Liver (tissue), 9 donors: ENCODE measurements around the gene NDUFV2. TPM values are rescaled to one million over a fixed set of nuclear protein-coding genes. Genes with fewer than 3 reads are reported as not detected.

ENCODE experiments used
- DNase-seq: peaks from one replicate; pipeline ENCODE4 v3.0.0-alpha.2; 2017; ENCODE audit warnings: low spot score
- H3K27ac ChIP-seq, 2 donors: one replicate each; pipeline ENCODE4 v1.7.0; 2013; ENCODE audit warnings: inconsistent platforms in 2 of 2, low read length in 2 of 2, control low read depth in 1 of 2, low read depth in 1 of 2, mild to moderate bottlenecking in 1 of 2
- H3K27me3 ChIP-seq, 4 donors: one replicate each; pipeline versions ENCODE4 v1.6.1 to v1.7.0; 2013; ENCODE audit warnings: low read length in 3 of 4, inconsistent platforms in 1 of 4, mild to moderate bottlenecking in 1 of 4, moderate library complexity in 1 of 4; ENCODE audit not compliant: control insufficient read depth in 4 of 4, insufficient read depth in 4 of 4
- H3K36me3 ChIP-seq, 4 donors: one replicate each; pipeline versions ENCODE4 v1.6.1 to v1.7.0; 2013; ENCODE audit warnings: low read length in 3 of 4, mild to moderate bottlenecking in 3 of 4, low read depth in 1 of 4, moderate library complexity in 1 of 4; ENCODE audit not compliant: control insufficient read depth in 4 of 4, insufficient read depth in 3 of 4
- H3K4me1 ChIP-seq, 4 donors: one replicate each; pipeline versions ENCODE4 v1.6.1 to v1.7.0; 2013; ENCODE audit warnings: low read length in 3 of 4, mild to moderate bottlenecking in 3 of 4, moderate library complexity in 1 of 4; ENCODE audit not compliant: control insufficient read depth in 4 of 4, insufficient read depth in 4 of 4
- H3K4me3 ChIP-seq, 3 donors: one replicate each; pipeline versions ENCODE4 v1.6.1 to v1.7.0; 2013; ENCODE audit warnings: low read length in 3 of 3, control low read depth in 1 of 3, low read depth in 1 of 3, mild to moderate bottlenecking in 1 of 3
- H3K9ac ChIP-seq, 2 donors: one replicate each; pipeline ENCODE4 v1.7.0; 2013; ENCODE audit warnings: low read length in 2 of 2, mild to moderate bottlenecking in 2 of 2, moderate library complexity in 2 of 2, control low read depth in 1 of 2, low read depth in 1 of 2
- H3K9me3 ChIP-seq, 4 donors: one replicate each; pipeline versions ENCODE4 v1.6.1 to v1.7.0; 2013; ENCODE audit warnings: low read length in 3 of 4; ENCODE audit not compliant: control insufficient read depth in 4 of 4
- CTCF ChIP-seq: fragments of 150-350 bp; IDR thresholded peaks from 2 replicates; pipeline ENCODE4 v1.5.1; 2017; ENCODE audit warnings: improper control_type of control experiment, low read depth, low read length; ENCODE audit not compliant: missing input control
- EGR1 ChIP-seq, 2 donors: IDR thresholded peaks; 2 replicates each; pipeline ENCODE4 v1.6.1; 2016 to 2018; ENCODE audit warnings: antibody characterized with exemption in 2 of 2, low read depth in 2 of 2
- FOXA1 ChIP-seq: IDR thresholded peaks from 2 replicates; pipeline ENCODE4 v1.6.1; 2016; ENCODE audit warnings: antibody characterized with exemption
- HNF4A ChIP-seq, 2 donors: conservative IDR thresholded peaks; 2 replicates each; pipeline ENCODE4 v1.6.1; 2016; ENCODE audit warnings: antibody characterized with exemption in 2 of 2, mild to moderate bottlenecking in 2 of 2
- HNF4G ChIP-seq: IDR thresholded peaks from 2 replicates; pipeline ENCODE4 v1.6.1; 2016; ENCODE audit warnings: antibody characterized with exemption
- JUND ChIP-seq, 2 donors: IDR thresholded peaks; 2 replicates each; pipeline ENCODE4 v1.6.1; 2016; ENCODE audit warnings: antibody characterized with exemption in 2 of 2
- SP1 ChIP-seq: IDR thresholded peaks from 2 replicates; pipeline ENCODE4 v1.6.1; 2018; ENCODE audit warnings: antibody characterized with exemption, mild to moderate bottlenecking
- TAF1 ChIP-seq: conservative IDR thresholded peaks from 2 replicates; pipeline ENCODE4 v1.6.1; 2016; ENCODE audit warnings: antibody characterized with exemption, mild to moderate bottlenecking
- WGBS: extraction: QIAGEN DNeasy Blood & Tissue Kit; methylation state at CpG from one replicate; pipeline ENCODE4 v1.1.7; 2013; 5-methylcytosine and 5-hydroxymethylcytosine counted together
- polyA plus RNA-seq, 2 donors: library from polyadenylated mRNA; stranded (reverse) in 1 of 2; unstranded in 1 of 2; fragments of 200-250 nt in 1 of 2; fragments of >200 nt in 1 of 2; fragmentation: Nextera tagmentation in 1 of 2; extraction: Ambion mirVana in 1 of 2; gene quantifications; one replicate each; pipeline versions ENCODE4 v1.2.1 to v1.2.3, GENCODE V29; 2013 to 2015
- total RNA-seq, 2 donors: library from RNA; depleted of rRNA; stranded (reverse); fragments of >200 nt; gene quantifications; one replicate each; pipeline ENCODE4 v1.2.3, GENCODE V29; 2014
- TF ChIP-seq, protein P1 (sequence below): IDR thresholded peaks from 2 replicates; pipeline ENCODE4 v1.6.1; 2016; ENCODE audit warnings: antibody characterized with exemption, mild to moderate bottlenecking
- TF ChIP-seq, protein P2 (sequence below): IDR thresholded peaks from 2 replicates; pipeline ENCODE4 v1.6.1; 2016; ENCODE audit warnings: antibody characterized with exemption
- donor health status: healthy.
- donor health status: healthy.
- donor health status: healthy.
- donor health status: healthy.
- donor health status: healthy.

The NDUFV2 gene
- total and polyA plus RNA-seq, 4 donors, result 74.5 to 415 (median 185) TPM

DNA sequence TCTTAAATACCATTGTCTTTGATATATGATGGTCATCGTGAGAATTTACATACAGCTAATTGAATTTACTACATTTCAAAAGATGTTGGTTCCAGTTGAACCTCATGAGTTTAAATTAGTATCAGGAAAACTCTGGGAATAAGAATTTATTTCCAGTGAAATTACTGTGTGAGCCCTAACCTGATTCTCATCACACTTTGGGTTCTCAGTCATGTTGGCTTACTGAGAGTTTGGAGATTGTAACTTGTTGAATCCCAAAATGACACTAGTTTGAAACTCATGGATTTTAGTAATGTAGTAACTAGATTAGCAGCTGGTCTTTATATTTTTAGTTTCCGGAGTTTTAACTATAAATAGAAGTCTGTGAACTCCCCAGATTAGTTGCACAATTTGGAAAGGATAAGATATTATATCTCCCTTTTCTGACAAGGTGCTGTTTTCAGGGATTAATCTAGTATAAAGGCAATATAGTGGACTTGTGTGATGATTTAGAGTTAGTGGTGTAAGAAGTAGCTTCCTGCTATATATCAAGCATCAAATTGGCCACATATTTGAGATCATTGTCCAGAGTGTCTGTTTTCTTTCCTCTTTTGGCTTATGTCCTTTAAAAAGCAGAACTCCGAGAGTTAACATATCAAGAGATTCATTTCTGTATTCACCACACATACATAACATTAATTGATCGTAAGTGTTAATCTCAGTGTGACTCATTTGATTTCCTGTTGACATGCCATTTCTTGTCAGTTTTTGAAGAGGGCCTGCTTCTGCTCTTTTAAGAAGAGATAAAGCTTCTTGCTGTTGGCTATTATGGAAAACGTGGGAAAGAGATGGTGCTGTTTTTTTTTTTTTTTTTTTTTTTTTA is 15.7 kb downstream of the NDUFV2 start:
- no peaks in the 10 kb centered on the region for H3K27me3 ChIP-seq
- no peak for DNase-seq
- H3K9ac ChIP-seq, result peak overlapping the region; percentile 3 to 36
- no peak overlapping the region for H3K4me3 ChIP-seq
- H3K4me1 ChIP-seq, result peaks cover 6 to 37% (median 21%) of the 10 kb centered on the region in 4 donors
- peaks cover 0 to 21% (median 11%) of the 10 kb centered on the region in 4 donors for H3K36me3 ChIP-seq
- peak overlapping the region; percentile 86 to 93 for H3K27ac ChIP-seq
- 49% methylated on average over 5 of the region's 5 CpGs for WGBS
- TF ChIP-seq SP1 (no peak), CTCF (no peak), JUND (IDR thresholded peaks at IDR 0.05) (no peak), FOXA1 (no peak), HNF4A (conservative IDR thresholded peaks at IDR 0.05) (no peak), HNF4G (no peak), TAF1 (no peak), EGR1 (IDR thresholded peaks at IDR 0.05; ENCODE audit: low read depth in 2 of 2) (no peak)
- TF ChIP-seq, protein P1, sequence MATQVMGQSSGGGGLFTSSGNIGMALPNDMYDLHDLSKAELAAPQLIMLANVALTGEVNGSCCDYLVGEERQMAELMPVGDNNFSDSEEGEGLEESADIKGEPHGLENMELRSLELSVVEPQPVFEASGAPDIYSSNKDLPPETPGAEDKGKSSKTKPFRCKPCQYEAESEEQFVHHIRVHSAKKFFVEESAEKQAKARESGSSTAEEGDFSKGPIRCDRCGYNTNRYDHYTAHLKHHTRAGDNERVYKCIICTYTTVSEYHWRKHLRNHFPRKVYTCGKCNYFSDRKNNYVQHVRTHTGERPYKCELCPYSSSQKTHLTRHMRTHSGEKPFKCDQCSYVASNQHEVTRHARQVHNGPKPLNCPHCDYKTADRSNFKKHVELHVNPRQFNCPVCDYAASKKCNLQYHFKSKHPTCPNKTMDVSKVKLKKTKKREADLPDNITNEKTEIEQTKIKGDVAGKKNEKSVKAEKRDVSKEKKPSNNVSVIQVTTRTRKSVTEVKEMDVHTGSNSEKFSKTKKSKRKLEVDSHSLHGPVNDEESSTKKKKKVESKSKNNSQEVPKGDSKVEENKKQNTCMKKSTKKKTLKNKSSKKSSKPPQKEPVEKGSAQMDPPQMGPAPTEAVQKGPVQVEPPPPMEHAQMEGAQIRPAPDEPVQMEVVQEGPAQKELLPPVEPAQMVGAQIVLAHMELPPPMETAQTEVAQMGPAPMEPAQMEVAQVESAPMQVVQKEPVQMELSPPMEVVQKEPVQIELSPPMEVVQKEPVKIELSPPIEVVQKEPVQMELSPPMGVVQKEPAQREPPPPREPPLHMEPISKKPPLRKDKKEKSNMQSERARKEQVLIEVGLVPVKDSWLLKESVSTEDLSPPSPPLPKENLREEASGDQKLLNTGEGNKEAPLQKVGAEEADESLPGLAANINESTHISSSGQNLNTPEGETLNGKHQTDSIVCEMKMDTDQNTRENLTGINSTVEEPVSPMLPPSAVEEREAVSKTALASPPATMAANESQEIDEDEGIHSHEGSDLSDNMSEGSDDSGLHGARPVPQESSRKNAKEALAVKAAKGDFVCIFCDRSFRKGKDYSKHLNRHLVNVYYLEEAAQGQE, result no peak
- TF ChIP-seq, protein P2, sequence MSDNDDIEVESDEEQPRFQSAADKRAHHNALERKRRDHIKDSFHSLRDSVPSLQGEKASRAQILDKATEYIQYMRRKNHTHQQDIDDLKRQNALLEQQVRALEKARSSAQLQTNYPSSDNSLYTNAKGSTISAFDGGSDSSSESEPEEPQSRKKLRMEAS, result no peak
- no peaks in the 10 kb centered on the region for H3K9me3 ChIP-seq

DNA sequence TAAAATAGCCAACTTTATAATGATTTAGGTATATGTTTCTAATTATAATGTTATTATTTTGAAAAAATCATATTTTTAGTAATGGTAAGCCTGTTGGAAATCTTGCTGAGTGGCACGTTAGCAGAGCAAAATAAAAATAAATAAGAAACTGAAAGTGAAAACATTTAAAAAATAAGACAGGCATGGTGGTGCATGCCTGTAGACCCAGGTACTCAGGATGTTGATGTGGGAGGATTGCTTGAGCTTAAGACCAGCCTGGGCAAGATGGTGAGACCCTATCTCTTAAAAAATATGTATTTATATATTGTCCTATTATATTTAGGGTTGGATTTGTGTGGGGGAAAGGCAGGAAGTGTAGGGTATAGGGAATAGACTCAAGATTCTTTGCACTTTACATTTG is 18.3 kb downstream of the NDUFV2 start:
- Histone ChIP-seq H3K9ac (no peak overlapping the region), H3K27me3 (no peaks in the 10 kb centered on the region), H3K27ac (no peak overlapping the region), H3K4me1 (peaks cover 6 to 28% (median 14%) of the 10 kb centered on the region in 4 donors), H3K4me3 (no peak overlapping the region), H3K9me3 (no peaks in the 10 kb centered on the region), H3K36me3 (peaks cover 0 to 29% (median 17%) of the 10 kb centered on the region in 4 donors)
- DNase-seq, result no peak
- 9% methylated on average over 1 of the region's 1 CpG for WGBS
- TF ChIP-seq HNF4G (no peak), HNF4A (conservative IDR thresholded peaks at IDR 0.05) (no peak)

- Histone ChIP-seq H3K27me3 (no peaks in the 10 kb centered on the region), H3K36me3 (peaks cover 5 to 53% (median 38%) of the 10 kb centered on the region in 4 donors), H3K4me3 (no peak overlapping the region), H3K4me1 (peaks cover 1 to 13% (median 6%) of the 10 kb centered on the region in 4 donors), H3K27ac (no peak overlapping the region), H3K9me3 (no peaks in the 10 kb centered on the region), H3K9ac (no peak overlapping the region)
- WGBS, result 97% methylated on average over 2 of the region's 2 CpGs
- DNase-seq, result no peak
- no peak for TF ChIP-seq CTCF
- TF ChIP-seq SP1, result no peak
- TF ChIP-seq JUND (IDR thresholded peaks at IDR 0.05), result no peak
- no peak for TF ChIP-seq HNF4A (conservative IDR thresholded peaks at IDR 0.05)
Measured at GRCh38 chr18:9123520-9123919, 21.0 kb downstream of the NDUFV2 start.
